K562 (cell line): ENCODE measurements around the gene GAA.

Experiments
- TF ChIP-seq, protein P1 (sequence below): sonication (generic); formaldehyde crosslinking; IDR thresholded peaks from 2 replicates; pipeline ENCODE4 v1.8.0; 2023; ENCODE audit warnings: mild to moderate bottlenecking, missing genetic modification reagents
- TF ChIP-seq, protein P2 (sequence below): sonication (generic); formaldehyde crosslinking; IDR thresholded peaks from 2 replicates; pipeline ENCODE4 v1.9.0; 2022; ENCODE audit warnings: mild to moderate bottlenecking, missing genetic modification reagents

DNA sequence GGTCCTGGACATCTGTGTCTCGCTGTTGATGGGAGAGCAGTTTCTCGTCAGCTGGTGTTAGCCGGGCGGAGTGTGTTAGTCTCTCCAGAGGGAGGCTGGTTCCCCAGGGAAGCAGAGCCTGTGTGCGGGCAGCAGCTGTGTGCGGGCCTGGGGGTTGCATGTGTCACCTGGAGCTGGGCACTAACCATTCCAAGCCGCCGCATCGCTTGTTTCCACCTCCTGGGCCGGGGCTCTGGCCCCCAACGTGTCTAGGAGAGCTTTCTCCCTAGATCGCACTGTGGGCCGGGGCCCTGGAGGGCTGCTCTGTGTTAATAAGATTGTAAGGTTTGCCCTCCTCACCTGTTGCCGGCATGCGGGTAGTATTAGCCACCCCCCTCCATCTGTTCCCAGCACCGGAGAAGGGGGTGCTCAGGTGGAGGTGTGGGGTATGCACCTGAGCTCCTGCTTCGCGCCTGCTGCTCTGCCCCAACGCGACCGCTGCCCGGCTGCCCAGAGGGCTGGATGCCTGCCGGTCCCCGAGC lies 17.9 kb downstream of the GAA start:
- TF ChIP-seq, protein P1, sequence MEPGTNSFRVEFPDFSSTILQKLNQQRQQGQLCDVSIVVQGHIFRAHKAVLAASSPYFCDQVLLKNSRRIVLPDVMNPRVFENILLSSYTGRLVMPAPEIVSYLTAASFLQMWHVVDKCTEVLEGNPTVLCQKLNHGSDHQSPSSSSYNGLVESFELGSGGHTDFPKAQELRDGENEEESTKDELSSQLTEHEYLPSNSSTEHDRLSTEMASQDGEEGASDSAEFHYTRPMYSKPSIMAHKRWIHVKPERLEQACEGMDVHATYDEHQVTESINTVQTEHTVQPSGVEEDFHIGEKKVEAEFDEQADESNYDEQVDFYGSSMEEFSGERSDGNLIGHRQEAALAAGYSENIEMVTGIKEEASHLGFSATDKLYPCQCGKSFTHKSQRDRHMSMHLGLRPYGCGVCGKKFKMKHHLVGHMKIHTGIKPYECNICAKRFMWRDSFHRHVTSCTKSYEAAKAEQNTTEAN (CRISPR knock-in tag) = no peak
- TF ChIP-seq, protein P2, sequence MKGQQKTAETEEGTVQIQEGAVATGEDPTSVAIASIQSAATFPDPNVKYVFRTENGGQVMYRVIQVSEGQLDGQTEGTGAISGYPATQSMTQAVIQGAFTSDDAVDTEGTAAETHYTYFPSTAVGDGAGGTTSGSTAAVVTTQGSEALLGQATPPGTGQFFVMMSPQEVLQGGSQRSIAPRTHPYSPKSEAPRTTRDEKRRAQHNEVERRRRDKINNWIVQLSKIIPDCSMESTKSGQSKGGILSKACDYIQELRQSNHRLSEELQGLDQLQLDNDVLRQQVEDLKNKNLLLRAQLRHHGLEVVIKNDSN (CRISPR knock-in tag) = no peak
